Vagina (tissue), 2 donors: ENCODE results near the gene SENP3. TPM values are rescaled to one million over a fixed set of nuclear protein-coding genes. Genes with fewer than 3 reads are reported as not detected.

Source experiments
- DNase-seq, 2 donors: peaks; one replicate each; pipeline ENCODE4 v3.0.0-alpha.2; 2017; ENCODE audit errors: extremely low spot score in 2 of 2
- H3K27ac ChIP-seq: fragments of 200-600 bp; sonication (generic); one replicate; pipeline ENCODE4 v1.5.1; 2019
- H3K27me3 ChIP-seq: fragments of 200-600 bp; sonication (generic); one replicate; pipeline ENCODE4 v1.5.1; 2019
- H3K36me3 ChIP-seq, 2 donors: fragments of 200-600 bp; sonication (generic); one replicate each; pipeline ENCODE4 v1.5.1; 2017 to 2019
- H3K4me1 ChIP-seq: fragments of 200-600 bp; sonication (generic); one replicate; pipeline ENCODE4 v1.5.1; 2019
- H3K4me3 ChIP-seq, 2 donors: fragments of 200-600 bp; sonication (generic); 1 replicate in 1 of 2; 2 replicates in 1 of 2; pipeline ENCODE4 v1.5.1; 2016 to 2019
- H3K9me3 ChIP-seq: fragments of 200-600 bp; sonication (generic); one replicate; pipeline ENCODE4 v1.5.1; 2019
- CTCF ChIP-seq, 3 experiments: fragments of 450-650 bp in 2 of 3; fragments of 200-600 bp in 1 of 3; sonication (generic) in 1 of 3; IDR thresholded peaks; one replicate each; pipeline ENCODE4 v1.5.1; 2017 to 2019; ENCODE audit warnings: antibody characterized with exemption in 3 of 3, mild to moderate bottlenecking in 2 of 3, moderate library complexity in 2 of 3
- POLR2A ChIP-seq, 2 donors: fragments of 450-650 bp; IDR thresholded peaks; one replicate each; pipeline ENCODE4 v1.6.1; 2017; ENCODE audit warnings: antibody characterized with exemption in 2 of 2, mild to moderate bottlenecking in 2 of 2, moderate library complexity in 2 of 2
- POLR2AphosphoS5 ChIP-seq, 2 donors: sonication (generic); formaldehyde crosslinking; IDR thresholded peaks; one replicate each; pipeline ENCODE4 v1.9.0; 2017; ENCODE audit warnings: antibody characterized with exemption in 2 of 2, mild to moderate bottlenecking in 2 of 2, low read depth in 1 of 2; ENCODE audit not compliant: insufficient read depth in 1 of 2
- intact Hi-C: fragments of 100-400 bp; cut with DNase I; formaldehyde crosslinking; loops from one replicate; pipeline ENCODE4 v1.15.1; 2023
- total RNA-seq: library from RNA; depleted of rRNA; stranded (reverse); fragments of >200 nt; gene quantifications from one replicate; pipeline ENCODE4 v1.2.3, GENCODE V29; 2016

SENP3 gene
- 60.2 TPM for total RNA-seq

DNA sequence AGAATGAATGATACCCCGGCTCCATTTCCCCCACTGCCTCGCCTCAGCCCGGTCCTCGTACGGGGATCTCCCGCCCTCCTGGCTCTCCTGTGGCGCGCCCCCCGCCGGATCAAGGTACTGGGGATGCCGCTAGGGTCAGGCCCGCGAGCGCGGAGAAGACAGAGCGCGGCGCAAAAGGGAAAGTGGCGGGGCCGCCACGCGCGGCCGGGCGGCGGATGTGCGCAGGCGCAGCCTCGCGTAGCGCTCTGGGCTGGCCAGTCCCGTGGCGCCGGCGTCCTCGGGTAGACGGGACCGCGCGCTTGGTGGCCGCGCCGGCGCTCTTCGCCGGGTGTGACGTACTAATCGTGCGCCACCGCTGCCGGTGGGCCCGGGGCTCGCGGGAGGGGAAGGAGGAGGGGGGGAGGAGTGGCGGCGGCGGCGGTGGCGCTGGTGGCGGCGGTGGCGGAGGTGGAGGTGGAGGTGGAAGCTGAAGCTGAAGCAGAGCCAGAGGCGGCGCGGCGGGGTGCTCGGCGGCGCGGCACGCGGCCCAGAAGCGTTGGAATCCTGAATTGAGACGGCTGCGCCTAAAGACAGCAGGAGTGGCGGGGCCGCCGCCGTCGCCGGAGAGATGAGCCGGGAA, at the start of gene SENP3:
Gene SENP3 (plus strand): TSS at position 331 of the 619 bp plus-strand sequence. CDS start 1,158 bp downstream, outside the sequence.
- TF ChIP-seq CTCF (IDR thresholded peaks at IDR 0.05) (no peak), POLR2AphosphoS5 (IDR thresholded peaks at IDR 0.05; ENCODE audit: insufficient read depth in 1 of 2, low read depth in 1 of 2) (peak; percentile 52 to 79), POLR2A (IDR thresholded peaks at IDR 0.05) (peak in 1 of 2 donors; percentile 40)
- Histone ChIP-seq H3K27ac (peak within 1 kb of the TSS; percentile 88), H3K36me3 (peaks cover 0 to 35% of the 10 kb centered on the region in 2 donors), H3K27me3 (no peaks in the 10 kb centered on the region), H3K9me3 (no peaks in the 10 kb centered on the region), H3K4me3 (peak within 1 kb of the TSS; percentile 70 to 82), H3K4me1 (peaks cover 70% of the 10 kb centered on the region)
- intact Hi-C loops = loop anchor here (5.0 to 10.0 kb wide), 3 partner anchors 44 to 307 kb away; partner anchors contain the start of genes CTDNEP1, ELP5, KCTD11 and TMEM95
- peak in 1 of 2 donors; percentile 86 for DNase-seq

DNA sequence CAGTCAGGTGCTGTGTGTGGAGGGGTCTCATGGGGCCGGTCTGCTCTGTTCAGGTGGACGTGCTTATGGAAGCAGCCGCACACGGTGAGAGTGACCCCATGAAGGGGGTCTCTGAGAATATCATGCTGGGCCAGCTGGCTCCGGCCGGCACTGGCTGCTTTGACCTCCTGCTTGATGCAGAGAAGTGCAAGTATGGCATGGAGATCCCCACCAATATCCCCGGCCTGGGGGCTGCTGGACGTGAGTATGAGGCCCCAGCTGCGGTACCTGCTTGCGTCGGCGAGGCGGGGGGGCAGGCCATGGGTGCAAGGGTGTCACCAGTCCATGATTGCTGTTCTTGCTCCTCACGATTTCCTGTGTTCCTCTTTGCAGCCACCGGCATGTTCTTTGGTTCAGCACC, 49.6 kb upstream of the SENP3 start:
- Histone ChIP-seq H3K4me1 (peaks cover 5% of the 10 kb centered on the region), H3K36me3 (peaks cover 2 to 74% of the 10 kb centered on the region in 2 donors), H3K27me3 (no peaks in the 10 kb centered on the region), H3K27ac (no peak overlapping the region), H3K4me3 (no peak overlapping the region), H3K9me3 (no peaks in the 10 kb centered on the region)
- intact Hi-C loops = no loop called here
- no peak for TF ChIP-seq POLR2AphosphoS5 (IDR thresholded peaks at IDR 0.05; ENCODE audit: insufficient read depth in 1 of 2, low read depth in 1 of 2)
- TF ChIP-seq POLR2A (IDR thresholded peaks at IDR 0.05) = no peak
- no peak for TF ChIP-seq CTCF (IDR thresholded peaks at IDR 0.05)
- no peak for DNase-seq

GRCh38 chr17:7512824-7513540, 48.7 kb upstream of the SENP3 start:
- intact Hi-C loops = no loop called here
- TF ChIP-seq CTCF (IDR thresholded peaks at IDR 0.05) (no peak), POLR2AphosphoS5 (IDR thresholded peaks at IDR 0.05; ENCODE audit: insufficient read depth in 1 of 2, low read depth in 1 of 2) (no peak)
- Histone ChIP-seq H3K4me3 (no peak overlapping the region), H3K9me3 (no peaks in the 10 kb centered on the region), H3K27ac (peak overlapping the region; percentile 32), H3K27me3 (no peaks in the 10 kb centered on the region), H3K4me1 (peaks cover 5% of the 10 kb centered on the region), H3K36me3 (peaks cover 2 to 66% of the 10 kb centered on the region in 2 donors)
- DNase-seq = no peak

GRCh38 chr17:7513850-7514419, 47.8 kb upstream of the SENP3 start:
- H3K36me3 ChIP-seq = peaks cover 2 to 56% of the 10 kb centered on the region in 2 donors
- intact Hi-C loops = no loop called here
- no peaks in the 10 kb centered on the region for H3K9me3 ChIP-seq
- peaks cover 5% of the 10 kb centered on the region for H3K4me1 ChIP-seq
- TF ChIP-seq POLR2A (IDR thresholded peaks at IDR 0.05) = no peak
- no peak for TF ChIP-seq CTCF (IDR thresholded peaks at IDR 0.05)
- no peak for TF ChIP-seq POLR2AphosphoS5 (IDR thresholded peaks at IDR 0.05; ENCODE audit: insufficient read depth in 1 of 2, low read depth in 1 of 2)
- no peak for DNase-seq
- no peaks in the 10 kb centered on the region for H3K27me3 ChIP-seq
- peak overlapping the region; percentile 32 for H3K27ac ChIP-seq
- H3K4me3 ChIP-seq = no peak overlapping the region
